HepG2 (cell line): ENCODE results near the gene TSEN54.

Experiments used
- AGO1 ChIP-seq: fragments of 200-400 bp; formaldehyde crosslinking; IDR thresholded peaks from 2 replicates; pipeline ENCODE4 v1.6.1; 2017; ENCODE audit warnings: mild to moderate bottlenecking, low read depth, low read length, moderate library complexity; ENCODE audit not compliant: poor library complexity, severe bottlenecking
- ATF1 ChIP-seq: IDR thresholded peaks from 2 replicates; pipeline ENCODE4 v1.6.1; 2016; ENCODE audit warnings: mild to moderate bottlenecking, control low read depth
- GLI4 ChIP-seq: sonication (generic); formaldehyde crosslinking; IDR thresholded peaks from 2 replicates; pipeline ENCODE4 v1.5.1; 2020; ENCODE audit warnings: missing genetic modification reagents, mild to moderate bottlenecking, moderate library complexity, borderline replicate concordance
- MAZ ChIP-seq, 2 experiments: sonication (generic) in 1 of 2; formaldehyde crosslinking in 1 of 2; IDR thresholded peaks; 2 replicates each; pipeline versions ENCODE4 v1.5.0 to v1.6.1; 2012 to 2020; ENCODE audit warnings: low read depth in 2 of 2, mild to moderate bottlenecking in 2 of 2, borderline replicate concordance in 1 of 2, improper control_type of control experiment in 1 of 2, low read length in 1 of 2, missing genetic modification reagents in 1 of 2, moderate library complexity in 1 of 2
- NR2C2 ChIP-seq: sonication (generic); formaldehyde crosslinking; IDR thresholded peaks from 2 replicates; pipeline ENCODE4 v1.4.0; 2020; ENCODE audit warnings: missing genetic modification reagents, mild to moderate bottlenecking, moderate library complexity, borderline replicate concordance
- SMAD3 ChIP-seq: sonication (generic); formaldehyde crosslinking; IDR thresholded peaks from 2 replicates; pipeline ENCODE4 v1.4.0; 2020; ENCODE audit warnings: missing genetic modification reagents

DNA sequence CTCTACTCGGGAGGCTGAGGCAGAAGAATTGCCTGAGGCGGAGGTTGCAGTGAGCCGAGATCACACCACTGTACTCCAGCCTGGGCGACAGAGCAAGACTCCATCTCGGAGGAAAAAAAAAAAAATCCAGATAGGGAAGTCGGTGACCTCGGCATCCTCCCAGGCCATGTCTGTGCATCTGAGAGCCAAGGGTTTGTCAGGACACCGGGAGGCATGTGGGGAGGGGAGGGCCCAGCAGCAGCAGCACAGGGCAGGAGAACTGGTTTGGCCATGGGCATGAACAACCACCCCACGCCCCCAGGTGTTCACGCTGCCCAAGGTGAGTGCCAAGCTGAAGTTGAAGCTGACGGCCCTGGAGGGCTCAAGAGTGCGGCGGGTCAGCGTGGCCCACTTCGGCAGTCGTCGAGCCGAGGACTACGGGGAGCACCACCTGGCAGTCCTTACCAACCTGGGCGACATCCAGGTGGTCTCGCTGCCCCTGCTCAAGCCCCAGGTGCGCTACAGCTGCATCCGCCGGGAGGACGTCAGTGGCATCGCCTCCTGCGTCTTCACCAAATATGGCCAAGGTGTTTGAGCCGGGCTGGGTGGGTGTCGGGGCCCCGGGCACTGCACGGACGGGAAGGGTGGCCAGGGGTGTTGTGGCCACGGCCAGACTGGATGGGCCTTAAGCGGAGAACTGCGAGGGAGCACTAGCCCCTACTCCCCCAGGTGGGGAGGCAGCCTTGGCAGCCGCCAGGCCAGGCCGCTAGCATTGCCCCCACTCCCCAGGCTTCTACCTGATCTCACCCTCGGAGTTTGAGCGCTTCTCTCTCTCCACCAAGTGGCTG is 56.6 kb downstream of the TSEN54 start:
- TF ChIP-seq GLI4 (CRISPR knock-in tag): no peak
- no peak for TF ChIP-seq AGO1
- no peak for TF ChIP-seq MAZ (IDR thresholded peaks at IDR 0.05; ENCODE audit: borderline replicate concordance, low read depth, low read length)
- no peak for TF ChIP-seq MAZ (CRISPR knock-in tag; IDR thresholded peaks at IDR 0.05; ENCODE audit: low read depth)
- TF ChIP-seq SMAD3 (CRISPR knock-in tag): no peak
- no peak for TF ChIP-seq ATF1
- TF ChIP-seq NR2C2: no peak
